OCI-LY1 (cell line): ENCODE data around the gene IGF2R.
A peak's percentile ranks its signal among the peaks of the same experiment; 100 is the strongest.
"Not testable (repeated sequence)": the region's sequence is repeated elsewhere in the genome, so short reads cannot be mapped to it uniquely, and the experiment has no call there.

Experiments
- H2AFZ ChIP-seq: fragments of 200-600 bp; sonication (generic), shearing (Covaris generic); 2 replicates; pipeline ENCODE4 v1.6.0; 2014; ENCODE audit warnings: antibody characterized with exemption, mild to moderate bottlenecking, low read length
- H3F3A ChIP-seq: fragments of 200-600 bp; sonication (generic), shearing (Covaris generic); 2 replicates; pipeline ENCODE4 v1.6.0; 2014; ENCODE audit warnings: mild to moderate bottlenecking, antibody characterized with exemption, low read length, moderate library complexity; ENCODE audit not compliant: insufficient read depth
- H3K27ac ChIP-seq: fragments of 200-600 bp; sonication (generic); 2 replicates; pipeline ENCODE4 v1.5.1; 2014; ENCODE audit warnings: low read length, mixed run types, mild to moderate bottlenecking, low read depth; ENCODE audit not compliant: poor library complexity, severe bottlenecking
- H3K27me3 ChIP-seq: fragments of 200-600 bp; sonication (generic); 2 replicates; pipeline ENCODE4 v1.6.0; 2014; ENCODE audit warnings: antibody characterized with exemption, mild to moderate bottlenecking, low read length, moderate library complexity; ENCODE audit not compliant: insufficient read depth
- H3K36me3 ChIP-seq: fragments of 200-600 bp; sonication (generic); 2 replicates; pipeline ENCODE4 v1.6.1; 2014; ENCODE audit warnings: mild to moderate bottlenecking, antibody characterized with exemption, low read length, moderate library complexity, mixed read lengths; ENCODE audit not compliant: insufficient read depth
- H3K4me1 ChIP-seq: fragments of 200-600 bp; sonication (generic); 2 replicates; pipeline ENCODE4 v1.5.1; 2014; ENCODE audit warnings: mild to moderate bottlenecking, low read length, moderate library complexity; ENCODE audit not compliant: insufficient read depth, severe bottlenecking
- H3K4me2 ChIP-seq: fragments of 200-600 bp; sonication (generic), shearing (Covaris generic); 2 replicates; pipeline ENCODE4 v1.6.1; 2014; ENCODE audit warnings: low read length
- H3K4me3 ChIP-seq: fragments of 200-600 bp; sonication (generic); 2 replicates; pipeline ENCODE4 v1.5.1; 2014; ENCODE audit warnings: low read length, low read depth, mild to moderate bottlenecking, mixed read lengths; ENCODE audit not compliant: poor library complexity, severe bottlenecking
- H3K79me2 ChIP-seq: fragments of 200-600 bp; shearing (Covaris generic); 2 replicates; pipeline ENCODE4 v1.6.1; 2016; ENCODE audit warnings: mixed run types, low read length, mixed read lengths; ENCODE audit not compliant: insufficient read depth
- H3K9ac ChIP-seq: fragments of 200-600 bp; sonication (generic), shearing (Covaris generic); 2 replicates; pipeline ENCODE4 v1.6.1; 2014; ENCODE audit warnings: mild to moderate bottlenecking, low read length, mixed read lengths
- H3K9me2 ChIP-seq: fragments of 200-600 bp; sonication (generic), shearing (Covaris generic); 2 replicates; pipeline ENCODE4 v1.6.1; 2014; ENCODE audit warnings: low read depth, mild to moderate bottlenecking, low read length, mixed read lengths
- H3K9me3 ChIP-seq: fragments of 200-600 bp; shearing (Covaris generic); 2 replicates; pipeline ENCODE4 v1.6.1; 2014; ENCODE audit warnings: low read length, mixed read lengths
- H4K20me1 ChIP-seq: fragments of 200-600 bp; sonication (generic), shearing (Covaris generic); 2 replicates; pipeline ENCODE4 v1.6.0; 2016; ENCODE audit warnings: mild to moderate bottlenecking, low read length; ENCODE audit not compliant: insufficient read depth
- EZH2 ChIP-seq: fragments of 200-600 bp; sonication (generic), shearing (Covaris generic); IDR thresholded peaks from 2 replicates; pipeline ENCODE4 v1.8.0; 2017; ENCODE audit warnings: borderline replicate concordance, mixed run types, mild to moderate bottlenecking, antibody characterized with exemption, low read length, moderate library complexity, mixed read lengths
- TF ChIP-seq, protein P1 (sequence below): fragments of 200-600 bp; sonication (generic), shearing (Covaris generic); IDR thresholded peaks from 2 replicates; pipeline ENCODE4 v1.5.1; 2017; ENCODE audit warnings: mild to moderate bottlenecking, antibody characterized with exemption, low read length, moderate library complexity, mixed read lengths

IGF2R gene, protein sequence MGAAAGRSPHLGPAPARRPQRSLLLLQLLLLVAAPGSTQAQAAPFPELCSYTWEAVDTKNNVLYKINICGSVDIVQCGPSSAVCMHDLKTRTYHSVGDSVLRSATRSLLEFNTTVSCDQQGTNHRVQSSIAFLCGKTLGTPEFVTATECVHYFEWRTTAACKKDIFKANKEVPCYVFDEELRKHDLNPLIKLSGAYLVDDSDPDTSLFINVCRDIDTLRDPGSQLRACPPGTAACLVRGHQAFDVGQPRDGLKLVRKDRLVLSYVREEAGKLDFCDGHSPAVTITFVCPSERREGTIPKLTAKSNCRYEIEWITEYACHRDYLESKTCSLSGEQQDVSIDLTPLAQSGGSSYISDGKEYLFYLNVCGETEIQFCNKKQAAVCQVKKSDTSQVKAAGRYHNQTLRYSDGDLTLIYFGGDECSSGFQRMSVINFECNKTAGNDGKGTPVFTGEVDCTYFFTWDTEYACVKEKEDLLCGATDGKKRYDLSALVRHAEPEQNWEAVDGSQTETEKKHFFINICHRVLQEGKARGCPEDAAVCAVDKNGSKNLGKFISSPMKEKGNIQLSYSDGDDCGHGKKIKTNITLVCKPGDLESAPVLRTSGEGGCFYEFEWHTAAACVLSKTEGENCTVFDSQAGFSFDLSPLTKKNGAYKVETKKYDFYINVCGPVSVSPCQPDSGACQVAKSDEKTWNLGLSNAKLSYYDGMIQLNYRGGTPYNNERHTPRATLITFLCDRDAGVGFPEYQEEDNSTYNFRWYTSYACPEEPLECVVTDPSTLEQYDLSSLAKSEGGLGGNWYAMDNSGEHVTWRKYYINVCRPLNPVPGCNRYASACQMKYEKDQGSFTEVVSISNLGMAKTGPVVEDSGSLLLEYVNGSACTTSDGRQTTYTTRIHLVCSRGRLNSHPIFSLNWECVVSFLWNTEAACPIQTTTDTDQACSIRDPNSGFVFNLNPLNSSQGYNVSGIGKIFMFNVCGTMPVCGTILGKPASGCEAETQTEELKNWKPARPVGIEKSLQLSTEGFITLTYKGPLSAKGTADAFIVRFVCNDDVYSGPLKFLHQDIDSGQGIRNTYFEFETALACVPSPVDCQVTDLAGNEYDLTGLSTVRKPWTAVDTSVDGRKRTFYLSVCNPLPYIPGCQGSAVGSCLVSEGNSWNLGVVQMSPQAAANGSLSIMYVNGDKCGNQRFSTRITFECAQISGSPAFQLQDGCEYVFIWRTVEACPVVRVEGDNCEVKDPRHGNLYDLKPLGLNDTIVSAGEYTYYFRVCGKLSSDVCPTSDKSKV (N-terminal part only)

DNA sequence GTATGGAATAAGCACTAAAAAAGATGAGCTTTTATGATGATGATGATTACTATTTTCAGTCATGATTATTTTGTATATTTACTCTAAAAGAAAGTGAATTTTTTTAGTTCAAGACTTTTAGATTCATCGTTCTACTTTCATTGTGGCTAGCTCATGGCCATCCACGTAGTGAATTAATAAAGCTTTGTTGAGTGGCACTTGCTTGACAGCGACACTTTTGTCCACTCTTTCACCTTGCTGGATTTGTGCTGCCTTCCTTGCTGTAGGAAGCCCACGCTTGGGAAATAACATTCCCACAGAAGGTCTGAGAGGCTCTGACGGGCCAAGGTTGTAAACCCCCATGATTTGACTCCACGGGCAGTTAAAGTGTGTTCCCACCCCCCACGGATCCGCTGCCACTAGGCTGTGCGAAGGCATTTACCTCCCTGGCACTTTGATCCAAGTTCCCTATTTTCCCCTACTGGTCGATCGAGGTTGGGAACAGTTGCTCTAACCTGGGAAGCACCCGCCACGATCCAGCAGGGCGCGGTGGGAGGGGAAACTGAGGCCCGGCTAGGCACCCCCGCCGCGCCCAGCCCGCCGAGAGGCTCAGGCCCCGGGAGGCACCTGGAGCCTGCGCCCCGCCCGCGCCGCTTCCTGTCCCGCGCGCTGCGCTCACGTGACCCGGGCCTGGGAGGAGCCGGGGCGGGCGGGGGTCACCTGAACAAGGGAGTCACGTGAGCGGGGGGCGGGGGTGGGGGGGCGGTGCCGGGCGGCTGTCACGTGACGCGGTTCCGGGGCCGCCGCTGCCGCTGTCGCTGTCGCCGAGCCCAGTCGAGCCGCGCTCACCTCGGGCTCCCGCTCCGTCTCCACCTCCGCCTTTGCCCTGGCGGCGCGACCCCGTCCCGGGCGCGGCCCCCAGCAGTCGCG is at the start of gene IGF2R:
TSS of gene IGF2R (plus strand) at position 788 of the 909 bp plus-strand sequence. CDS start 165 bp downstream, outside the sequence.
- Histone ChIP-seq H3K4me1 (peaks cover 17% of the 10 kb centered on the region), H3K27ac (no peak within 1 kb of the TSS)
- TF ChIP-seq, protein P1, sequence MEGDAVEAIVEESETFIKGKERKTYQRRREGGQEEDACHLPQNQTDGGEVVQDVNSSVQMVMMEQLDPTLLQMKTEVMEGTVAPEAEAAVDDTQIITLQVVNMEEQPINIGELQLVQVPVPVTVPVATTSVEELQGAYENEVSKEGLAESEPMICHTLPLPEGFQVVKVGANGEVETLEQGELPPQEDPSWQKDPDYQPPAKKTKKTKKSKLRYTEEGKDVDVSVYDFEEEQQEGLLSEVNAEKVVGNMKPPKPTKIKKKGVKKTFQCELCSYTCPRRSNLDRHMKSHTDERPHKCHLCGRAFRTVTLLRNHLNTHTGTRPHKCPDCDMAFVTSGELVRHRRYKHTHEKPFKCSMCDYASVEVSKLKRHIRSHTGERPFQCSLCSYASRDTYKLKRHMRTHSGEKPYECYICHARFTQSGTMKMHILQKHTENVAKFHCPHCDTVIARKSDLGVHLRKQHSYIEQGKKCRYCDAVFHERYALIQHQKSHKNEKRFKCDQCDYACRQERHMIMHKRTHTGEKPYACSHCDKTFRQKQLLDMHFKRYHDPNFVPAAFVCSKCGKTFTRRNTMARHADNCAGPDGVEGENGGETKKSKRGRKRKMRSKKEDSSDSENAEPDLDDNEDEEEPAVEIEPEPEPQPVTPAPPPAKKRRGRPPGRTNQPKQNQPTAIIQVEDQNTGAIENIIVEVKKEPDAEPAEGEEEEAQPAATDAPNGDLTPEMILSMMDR, result no peak
- TF ChIP-seq EZH2, result no peak

DNA sequence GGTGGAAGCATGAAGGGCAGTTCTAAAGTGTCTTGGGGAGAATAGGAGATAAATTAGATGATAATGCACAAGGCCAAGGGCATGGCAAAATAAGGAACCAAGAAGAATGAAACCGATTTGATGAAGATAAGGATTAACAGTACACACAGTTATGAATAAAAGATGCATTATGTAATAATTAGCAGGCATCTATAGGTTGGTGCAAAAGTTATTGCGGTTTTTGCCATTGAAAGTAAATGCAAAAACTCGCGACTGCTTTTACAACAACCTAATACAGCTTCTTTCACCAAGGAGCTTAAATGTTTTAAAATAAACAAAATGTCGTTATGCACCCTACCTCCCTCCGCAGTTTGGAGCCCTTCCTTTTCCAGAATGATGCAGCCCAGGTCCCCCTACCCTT is 49.1 kb upstream of the IGF2R start:
- no peaks in the 10 kb centered on the region for H3K9me3 ChIP-seq
- no peaks in the 10 kb centered on the region for H3K4me1 ChIP-seq
- no peaks in the 10 kb centered on the region for H3K36me3 ChIP-seq
- H3K27me3 ChIP-seq, result no peaks in the 10 kb centered on the region
- no peak overlapping the region for H3K9ac ChIP-seq
- no peak overlapping the region for H3K27ac ChIP-seq
- no peaks in the 10 kb centered on the region for H3K79me2 ChIP-seq
- H3F3A ChIP-seq, result no peaks in the 10 kb centered on the region
- no peak overlapping the region for H2AFZ ChIP-seq
- no peak overlapping the region for H3K4me2 ChIP-seq
- TF ChIP-seq, protein P1, result no peak
- no peak for TF ChIP-seq EZH2
- H3K9me2 ChIP-seq, result no peaks in the 10 kb centered on the region
- no peak overlapping the region for H3K4me3 ChIP-seq
- H4K20me1 ChIP-seq, result no peaks in the 10 kb centered on the region

More for the DNA sequence above, at the start of gene IGF2R:
- Histone ChIP-seq H3F3A (no peaks in the 10 kb centered on the region), H3K27me3 (no peaks in the 10 kb centered on the region), H3K79me2 (no peaks in the 10 kb centered on the region), H3K4me2 (peak within 1 kb of the TSS; percentile 94), H3K4me3 (peak within 1 kb of the TSS; percentile 72), H2AFZ (no peak within 1 kb of the TSS), H3K9me3 (no peaks in the 10 kb centered on the region), H3K36me3 (no peaks in the 10 kb centered on the region), H3K9me2 (no peaks in the 10 kb centered on the region), H4K20me1 (no peaks in the 10 kb centered on the region), H3K9ac (peak within 1 kb of the TSS; percentile 86)

DNA sequence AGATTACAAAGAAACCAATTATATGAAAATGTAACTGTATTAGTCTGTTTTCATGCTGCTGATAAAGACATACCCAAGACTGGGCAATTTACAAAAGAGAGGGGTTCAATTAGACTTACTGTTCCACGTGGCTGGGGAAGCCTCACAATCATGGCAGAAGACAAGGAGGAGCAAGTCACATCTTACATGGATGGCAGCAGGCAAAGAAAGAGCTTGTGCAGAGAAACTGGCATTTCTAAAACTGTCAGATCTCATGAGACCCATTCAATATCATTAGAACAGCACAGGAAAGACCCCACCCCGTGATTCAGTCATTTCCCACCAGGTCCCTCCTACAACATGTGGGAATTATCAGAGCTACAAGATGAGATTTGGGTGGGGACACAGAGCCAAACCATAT is 44.7 kb upstream of the IGF2R start:
- not testable (repeated sequence) for H3K79me2 ChIP-seq, H3K9me2 ChIP-seq

More for the DNA sequence above, 44.7 kb upstream of the IGF2R start:
- not testable (repeated sequence) for H2AFZ ChIP-seq, H3K4me1 ChIP-seq, H3K9me3 ChIP-seq, H4K20me1 ChIP-seq, H3K9ac ChIP-seq, H3K4me3 ChIP-seq, H3F3A ChIP-seq, H3K27ac ChIP-seq, H3K4me2 ChIP-seq, H3K27me3 ChIP-seq, H3K36me3 ChIP-seq
